ENCODE measurements around the gene MRPL28. TPM values are rescaled to one million over a fixed set of nuclear protein-coding genes. Genes with fewer than 3 reads are reported as not detected.

Gene MRPL28
- total RNA-seq, 2 donors from 2014 or later, result 137 to 138 TPM

- peak overlapping the region; percentile 82 for H3K27ac Mint-ChIP-seq
- H3K27ac ChIP-seq (ENCODE audit: low read depth, low read length), result peak overlapping the region; percentile 44
These were observed 27.5 kb upstream of the MRPL28 start for GRCh38 chr16:397736-398332.

GRCh38 chr16:397135-397661, 26.9 kb upstream of the MRPL28 start, which contains the start of gene NME4:
Gene NME4, plus strand, starts transcription at chr16:397199. Its CDS starts 24 bp downstream, at chr16:397223.
- Mint-ChIP-seq H3K27me3 (ENCODE audit: insufficient read depth) (no peaks in the 10 kb centered on the region), H3K36me3 (ENCODE audit: low read depth) (peaks cover 9% of the 10 kb centered on the region), H3K27ac (peak within 1 kb of the TSS; percentile 96), H3K4me1 (peaks cover 12% of the 10 kb centered on the region), H3K9me3 (peaks cover 8% of the 10 kb centered on the region), H3K4me3 (peak within 1 kb of the TSS; percentile 71)
- Histone ChIP-seq H3K27me3 (ENCODE audit: control insufficient read depth, insufficient read depth, low read length, poor library complexity, severe bottlenecking) (no peaks in the 10 kb centered on the region), H3K36me3 (ENCODE audit: control insufficient read depth, insufficient read depth, low read length) (no peaks in the 10 kb centered on the region), H3K4me3 (ENCODE audit: low read length) (peak within 1 kb of the TSS; percentile 74), H3K9ac (ENCODE audit: extremely low read depth, low read length, poor library complexity, severe bottlenecking) (peak within 1 kb of the TSS; percentile 68), H3K9me3 (ENCODE audit: control insufficient read depth, low read length) (peaks cover 2% of the 10 kb centered on the region), H3K27ac (ENCODE audit: low read depth, low read length) (peak within 1 kb of the TSS; percentile 77), H3K4me1 (ENCODE audit: control insufficient read depth, insufficient read depth, low read length) (peaks cover 3% of the 10 kb centered on the region)
- 2% methylated on average over 63 of the region's 75 CpGs; no CpG with 5 or more reads in 1 of the 2 experiments for WGBS, 2 experiments (ENCODE audit: insufficient coverage in 1 of 2, insufficient read length in 1 of 2)
- DNase-seq, result peak; percentile 85
- no peak for TF ChIP-seq CTCF (conservative IDR thresholded peaks at IDR 0.05)

More at GRCh38 chr16:397736-398332, 27.5 kb upstream of the MRPL28 start:
- Histone ChIP-seq H3K4me1 (ENCODE audit: control insufficient read depth, insufficient read depth, low read length) (peaks cover 3% of the 10 kb centered on the region), H3K9me3 (ENCODE audit: control insufficient read depth, low read length) (no peaks in the 10 kb centered on the region), H3K4me3 (ENCODE audit: low read length) (peak overlapping the region; percentile 58), H3K9ac (ENCODE audit: extremely low read depth, low read length, poor library complexity, severe bottlenecking) (no peak overlapping the region), H3K36me3 (ENCODE audit: control insufficient read depth, insufficient read depth, low read length) (no peaks in the 10 kb centered on the region), H3K27me3 (ENCODE audit: control insufficient read depth, insufficient read depth, low read length, poor library complexity, severe bottlenecking) (no peaks in the 10 kb centered on the region)
- 53 to 55% methylated on average over 7 to 27 of the region's 29 CpGs for WGBS, 2 experiments (ENCODE audit: insufficient coverage in 1 of 2, insufficient read length in 1 of 2)
- Mint-ChIP-seq H3K9me3 (peaks cover 2% of the 10 kb centered on the region), H3K4me3 (peak overlapping the region; percentile 52), H3K27me3 (ENCODE audit: insufficient read depth) (no peaks in the 10 kb centered on the region), H3K4me1 (peaks cover 12% of the 10 kb centered on the region), H3K36me3 (ENCODE audit: low read depth) (peaks cover 5% of the 10 kb centered on the region)
- peak; percentile 59 for TF ChIP-seq CTCF (conservative IDR thresholded peaks at IDR 0.05)
- DNase-seq, result peak; percentile 95

- H3K9me3 Mint-ChIP-seq, result peaks cover 13% of the 10 kb centered on the region
- peak overlapping the region; percentile 59 for H3K9ac ChIP-seq (ENCODE audit: extremely low read depth, low read length, poor library complexity, severe bottlenecking)
- H3K4me3 ChIP-seq (ENCODE audit: low read length), result peak overlapping the region; percentile 74
- H3K36me3 ChIP-seq (ENCODE audit: control insufficient read depth, insufficient read depth, low read length), result no peaks in the 10 kb centered on the region
- TF ChIP-seq CTCF (conservative IDR thresholded peaks at IDR 0.05), result no peak
- peaks cover 15% of the 10 kb centered on the region for H3K36me3 Mint-ChIP-seq (ENCODE audit: low read depth)
- peaks cover 12% of the 10 kb centered on the region for H3K4me1 Mint-ChIP-seq
- H3K27me3 ChIP-seq (ENCODE audit: control insufficient read depth, insufficient read depth, low read length, poor library complexity, severe bottlenecking), result no peaks in the 10 kb centered on the region
- H3K27me3 Mint-ChIP-seq (ENCODE audit: insufficient read depth), result no peaks in the 10 kb centered on the region
- H3K4me3 Mint-ChIP-seq, result peak overlapping the region; percentile 71
- no peak overlapping the region for H3K27ac ChIP-seq (ENCODE audit: low read depth, low read length)
- DNase-seq, result peak; percentile 83
- H3K9me3 ChIP-seq (ENCODE audit: control insufficient read depth, low read length), result peaks cover 5% of the 10 kb centered on the region
- H3K27ac Mint-ChIP-seq, result peak overlapping the region; percentile 96
- peaks cover 3% of the 10 kb centered on the region for H3K4me1 ChIP-seq (ENCODE audit: control insufficient read depth, insufficient read depth, low read length)
- WGBS, 2 experiments (ENCODE audit: insufficient coverage in 1 of 2, insufficient read length in 1 of 2), result 8 to 22% methylated on average over 18 to 22 of the region's 22 CpGs
These were observed 26.3 kb upstream of the MRPL28 start for GRCh38 chr16:396605-397004.

Data from endodermal cell (in vitro differentiated cells).